Hindlimb muscle (tissue), 1 donor: ENCODE data around the gene HECW1. TPM values are rescaled to one million over a fixed set of nuclear protein-coding genes. Genes with fewer than 3 reads are reported as not detected.
"Not testable (repeated sequence)": the region's sequence is repeated elsewhere in the genome, so short reads cannot be mapped to it uniquely, and the experiment has no call there.

Source experiments
- DNase-seq: peaks from one replicate; pipeline ENCODE4 v3.0.0-alpha.2; 2013
- polyA plus RNA-seq: library from polyadenylated mRNA; unstranded; fragments of 120-200 nt; gene quantifications from one replicate; pipeline ENCODE4 v1.2.1, GENCODE V29; 2013; ENCODE audit not compliant: insufficient read length

The HECW1 gene
- polyA plus RNA-seq, 1 donor = 0.14 TPM

- no peak for DNase-seq
Measured at GRCh38 chr7:43311694-43312093, 199.2 kb downstream of the HECW1 start.

GRCh38 chr7:43313628-43314378 lies 201.4 kb downstream of the HECW1 start:
- no peak for DNase-seq

- DNase-seq = no peak
Measured at GRCh38 chr7:43314379-43315158, 202.1 kb downstream of the HECW1 start.

- DNase-seq = no peak
Measured at GRCh38 chr7:43317075-43317474, 204.6 kb downstream of the HECW1 start.

- DNase-seq = no peak
Measured at GRCh38 chr7:43318188-43318770, 205.8 kb downstream of the HECW1 start.

GRCh38 chr7:43325595-43325994 lies 213.1 kb downstream of the HECW1 start:
- DNase-seq = no peak

- DNase-seq = no peak
Measured at GRCh38 chr7:43328336-43328735, 215.9 kb downstream of the HECW1 start.

GRCh38 chr7:43328785-43329380 lies 216.4 kb downstream of the HECW1 start:
- no peak for DNase-seq

- DNase-seq = no peak
Measured at GRCh38 chr7:43332193-43332796, 219.8 kb downstream of the HECW1 start.

GRCh38 chr7:43337191-43337590 lies 224.7 kb downstream of the HECW1 start:
- no peak for DNase-seq

- DNase-seq = no peak
Measured at GRCh38 chr7:43337811-43338210, 225.4 kb downstream of the HECW1 start.

- DNase-seq = no peak
Measured at GRCh38 chr7:43341132-43341531, 228.7 kb downstream of the HECW1 start.

GRCh38 chr7:43343417-43343816 lies 231.0 kb downstream of the HECW1 start:
- DNase-seq = not testable (repeated sequence)

- not testable (repeated sequence) for DNase-seq
Measured at GRCh38 chr7:43345696-43346095, 233.2 kb downstream of the HECW1 start.

- DNase-seq = no peak
Measured at GRCh38 chr7:43351683-43352082, 239.2 kb downstream of the HECW1 start.

- DNase-seq = no peak
Measured at GRCh38 chr7:43353902-43354301, 241.5 kb downstream of the HECW1 start.

- peak; percentile 15 for DNase-seq
Measured at GRCh38 chr7:43362652-43363034, 250.2 kb downstream of the HECW1 start.

GRCh38 chr7:43363035-43363791 lies 250.8 kb downstream of the HECW1 start:
- DNase-seq = no peak

GRCh38 chr7:43364391-43364790 lies 251.9 kb downstream of the HECW1 start:
- DNase-seq = no peak

GRCh38 chr7:43372676-43373355 lies 260.4 kb downstream of the HECW1 start:
- no peak for DNase-seq

GRCh38 chr7:43377196-43377960 lies 264.9 kb downstream of the HECW1 start:
- no peak for DNase-seq
